Body of pancreas (tissue), 4 donors: Measurements from ENCODE around the gene XBP1. TPM values are rescaled to one million over a fixed set of nuclear protein-coding genes. Genes with fewer than 3 reads are reported as not detected.

ENCODE experiments used
- ATAC-seq: fragments of 150-250 bp; one replicate; pipeline ENCODE4 v1.9.1; 2016
- DNase-seq, 4 donors: peaks; one replicate each; pipeline ENCODE4 v3.0.0-alpha.2; 2019
- H3K27ac ChIP-seq, 4 donors: fragments of 200-600 bp; sonication (generic); 1 replicate in 3 of 4; 2 replicates in 1 of 4; pipeline versions ENCODE4 v1.5.1 to v1.6.1; 2016 to 2019; ENCODE audit warnings: mild to moderate bottlenecking in 1 of 4, mixed read lengths in 1 of 4, moderate library complexity in 1 of 4
- H3K27me3 ChIP-seq, 2 donors: fragments of 200-600 bp; sonication (generic); one replicate each; pipeline ENCODE4 v1.6.0; 2016; ENCODE audit warnings: mild to moderate bottlenecking in 1 of 2
- H3K36me3 ChIP-seq, 2 donors: fragments of 200-600 bp; sonication (generic); replicated peaks in 1 of 2; 2 replicates each; pipeline ENCODE4 v1.5.1; 2016; ENCODE audit warnings: low read depth in 2 of 2; ENCODE audit not compliant: insufficient read depth in 1 of 2
- H3K4me1 ChIP-seq: fragments of 200-600 bp; sonication (generic); one replicate; pipeline ENCODE4 v1.6.0; 2016
- H3K4me3 ChIP-seq, 2 donors: fragments of 200-600 bp; sonication (generic); 1 replicate in 1 of 2; 2 replicates in 1 of 2; pipeline ENCODE4 v1.5.1; 2016 to 2019
- H3K9me3 ChIP-seq, 3 donors: fragments of 200-600 bp; sonication (generic); 1 replicate in 2 of 3; 2 replicates in 1 of 3; pipeline ENCODE4 v1.5.1; 2016
- CTCF ChIP-seq, 7 experiments: fragments of 450-650 bp in 4 of 7; fragments of 200-600 bp in 3 of 7; sonication (generic) in 3 of 7; IDR thresholded peaks; one replicate each; pipeline ENCODE4 v1.5.1; 2016 to 2019; ENCODE audit warnings: antibody characterized with exemption in 7 of 7
- POLR2A ChIP-seq, 3 donors: fragments of 450-650 bp; IDR thresholded peaks; one replicate each; pipeline ENCODE4 v1.6.1; 2016; ENCODE audit warnings: antibody characterized with exemption in 3 of 3, mild to moderate bottlenecking in 2 of 3
- WGBS, 2 donors: methylation state at CpG; one replicate each; pipeline ENCODE4 v1.1.5; 2017; 5-methylcytosine and 5-hydroxymethylcytosine counted together
- intact Hi-C: fragments of 100-400 bp; cut with DNase I; formaldehyde crosslinking; loops from one replicate; pipeline ENCODE4 v1.15.1; 2023
- small RNA-seq: library from RNA; depleted of rRNA; stranded (forward); fragments of <200 nt; gene quantifications from one replicate; pipeline ENCODE3, GENCODE V24; 2016
- total RNA-seq, 2 donors: library from RNA; depleted of rRNA; stranded (reverse); fragments of >200 nt; gene quantifications; one replicate each; pipeline ENCODE4 v1.1.0, GENCODE V29; 2016

XBP1 gene
- total RNA-seq, 2 donors from 2014 or later, result 642 to 771 TPM

- Histone ChIP-seq H3K4me3 (no peak overlapping the region), H3K27ac (no peak overlapping the region)
- no peak for TF ChIP-seq POLR2A (IDR thresholded peaks at IDR 0.05)
- TF ChIP-seq CTCF (IDR thresholded peaks at IDR 0.05), result no peak
Measured at GRCh38 chr22:28750471-28750881, 49.9 kb downstream of the XBP1 start.

More at GRCh38 chr22:28750471-28750881, 49.9 kb downstream of the XBP1 start:
- no peak for ATAC-seq
- Histone ChIP-seq H3K9me3 (no peaks in the 10 kb centered on the region), H3K36me3 (peaks cover 0 to 15% of the 10 kb centered on the region in 2 donors), H3K27me3 (no peaks in the 10 kb centered on the region), H3K4me1 (no peaks in the 10 kb centered on the region)
- 84 to 90% methylated on average over 6 of the region's 6 CpGs for WGBS, 2 donors
- DNase-seq, result no peak
- intact Hi-C loops, result no loop called here

Small RNAs within 50 kb of the gene (small RNA-seq; reads per million reads assigned to genes)
- gene Z93930.1, result not detected

Other genes with a start within 250 kb of the XBP1 start
- gene TTC28, start 120.7 kb downstream of the XBP1 start, total RNA-seq, result 10 to 100 TPM; 21.0 to 87.3 TPM
- gene CHEK2, start 58.7 kb downstream of the XBP1 start, total RNA-seq, result 1 to 10 TPM in 1 of 2 donors, under 1 TPM in 1; 0.66 to 2.1 TPM
- gene HSCB, start 58.5 kb downstream of the XBP1 start, total RNA-seq, result 10 to 100 TPM; 11.7 to 14.2 TPM
- 10 to 100 TPM; 13.8 to 16.3 TPM for gene CCDC117, start 27.9 kb downstream of the XBP1 start, total RNA-seq
- 1 to 10 TPM; 7.8 to 8.6 TPM for gene ZNRF3, start 83.0 kb upstream of the XBP1 start, total RNA-seq